GM20431 (cell line): ENCODE measurements around the gene ZNF646.

ENCODE experiments used
- in situ Hi-C: fragments of 300-500 bp; cut with MseI, MboI; formaldehyde crosslinking; loops from one replicate; pipeline ENCODE4 v1.15.0; 2020; ENCODE audit warnings: low sequenced_read_pairs; ENCODE audit not compliant: unreplicated experiment

ZNF646 gene

GRCh38 chr16:31061813-31062440, 12.3 kb upstream of the ZNF646 start:
- in situ Hi-C loops: no loop called here

GRCh38 chr16:31063495-31063842, 10.8 kb upstream of the ZNF646 start:
- in situ Hi-C loops: no loop called here

GRCh38 chr16:31063843-31064611, 10.2 kb upstream of the ZNF646 start:
- in situ Hi-C loops: no loop called here

GRCh38 chr16:31064882-31065461, 9.2 kb upstream of the ZNF646 start:
- in situ Hi-C loops: no loop called here

- in situ Hi-C loops: no loop called here
Observed at GRCh38 chr16:31067342-31067741, 6.9 kb upstream of the ZNF646 start.

GRCh38 chr16:31071861-31072260, 2.4 kb upstream of the ZNF646 start:
- in situ Hi-C loops: no loop called here

- in situ Hi-C loops: no loop called here
Observed at GRCh38 chr16:31072540-31073141, 1.6 kb upstream of the ZNF646 start.

GRCh38 chr16:31073142-31073969, 866 bp upstream of the ZNF646 start:
- in situ Hi-C loops: no loop called here

GRCh38 chr16:31074814-31075183, 577 bp downstream of the ZNF646 start:
- in situ Hi-C loops: no loop called here

- in situ Hi-C loops: no loop called here
Observed at GRCh38 chr16:31076319-31076718, 2.1 kb downstream of the ZNF646 start.

GRCh38 chr16:31077024-31077423, 2.8 kb downstream of the ZNF646 start:
- in situ Hi-C loops: no loop called here

GRCh38 chr16:31077592-31078396, 3.6 kb downstream of the ZNF646 start:
- in situ Hi-C loops: no loop called here

- in situ Hi-C loops: no loop called here
Observed at GRCh38 chr16:31078597-31079341, 4.5 kb downstream of the ZNF646 start.

- in situ Hi-C loops: no loop called here
Observed at GRCh38 chr16:31079342-31079944, 5.2 kb downstream of the ZNF646 start.

- in situ Hi-C loops: no loop called here
Observed at GRCh38 chr16:31080035-31080629, 5.9 kb downstream of the ZNF646 start.

GRCh38 chr16:31080756-31081419, 6.7 kb downstream of the ZNF646 start:
- in situ Hi-C loops: no loop called here
